CD4-positive, alpha-beta memory T cell (primary cell): ENCODE results near the gene ADGRG2. TPM values are rescaled to one million over a fixed set of nuclear protein-coding genes. Genes with fewer than 3 reads are reported as not detected.

Experiments
- CTCF ChIA-PET: fragments of 350-600 bp; sonication (Branson Sonifier 250); formaldehyde crosslinking; loops from one replicate; lab custom pipeline; 2021; ENCODE audit warnings: inconsistent platforms; ENCODE audit not compliant: partially characterized antibody; lab: Charles Lee
- POLR2A ChIA-PET: fragments of 350-600 bp; sonication (Branson Sonifier 250); formaldehyde crosslinking; loops from one replicate; lab custom pipeline; 2021; ENCODE audit not compliant: partially characterized antibody; lab: Charles Lee
- DNase-seq, 5 donors: peaks; one replicate each; pipeline versions ENCODE4 v3.0.0 to v3.0.0-alpha.2; 2020 to 2022; ENCODE audit warnings: mixed read lengths in 1 of 5
- H3K27ac ChIP-seq: one replicate; pipeline ENCODE4 v1.7.0; 2013; ENCODE audit warnings: low read depth, low read length
- H3K27me3 ChIP-seq: 2 replicates; pipeline ENCODE4 v1.7.0; 2013; ENCODE audit warnings: mild to moderate bottlenecking, low read length, moderate library complexity; ENCODE audit not compliant: insufficient read depth
- H3K36me3 ChIP-seq: 2 replicates; pipeline ENCODE4 v1.7.0; 2013; ENCODE audit warnings: mild to moderate bottlenecking, low read length, moderate library complexity; ENCODE audit not compliant: insufficient read depth
- H3K4me1 ChIP-seq: 2 replicates; pipeline ENCODE4 v1.7.0; 2013; ENCODE audit warnings: mild to moderate bottlenecking, low read length, moderate library complexity; ENCODE audit not compliant: insufficient read depth
- H3K4me3 ChIP-seq, 2 donors: one replicate each; pipeline ENCODE4 v1.7.0; 2013; ENCODE audit warnings: low read length in 2 of 2, mild to moderate bottlenecking in 1 of 2
- H3K9me3 ChIP-seq, 2 donors: one replicate each; pipeline ENCODE4 v1.7.0; 2013; ENCODE audit warnings: low read length in 2 of 2, control low read depth in 1 of 2; ENCODE audit not compliant: control insufficient read depth in 1 of 2
- H3K27ac Mint-ChIP-seq, 7 donors: one replicate each; pipeline ENCODE4 v1.8.0; 2020 to 2021; ENCODE audit warnings: mixed read lengths in 7 of 7, mild to moderate bottlenecking in 6 of 7, inconsistent platforms in 3 of 7, moderate library complexity in 3 of 7
- H3K27me3 Mint-ChIP-seq, 2 donors: one replicate each; pipeline ENCODE4 v1.8.0; 2020 to 2021; ENCODE audit warnings: mixed read lengths in 2 of 2
- H3K36me3 Mint-ChIP-seq, 2 donors: one replicate each; pipeline ENCODE4 v1.8.0; 2020 to 2021; ENCODE audit warnings: mixed read lengths in 2 of 2, inconsistent platforms in 1 of 2, mild to moderate bottlenecking in 1 of 2
- H3K4me1 Mint-ChIP-seq, 4 donors: one replicate each; pipeline ENCODE4 v1.8.0; 2020 to 2021; ENCODE audit warnings: mixed read lengths in 4 of 4, mild to moderate bottlenecking in 1 of 4
- H3K4me3 Mint-ChIP-seq, 8 donors: one replicate each; pipeline ENCODE4 v1.8.0; 2020 to 2021; ENCODE audit warnings: mixed read lengths in 8 of 8, mild to moderate bottlenecking in 7 of 8, moderate library complexity in 6 of 8, inconsistent platforms in 3 of 8
- H3K9me3 Mint-ChIP-seq, 8 donors: one replicate each; pipeline ENCODE4 v1.8.0; 2020 to 2021; ENCODE audit warnings: mixed read lengths in 8 of 8, mild to moderate bottlenecking in 5 of 8, inconsistent platforms in 3 of 8, moderate library complexity in 1 of 8
- intact Hi-C: fragments of 100-400 bp; cut with micrococcal nuclease; formaldehyde crosslinking; loops from one replicate; pipeline ENCODE4 v1.15.1; 2023
- polyA plus RNA-seq, 2 donors: library from polyadenylated mRNA; unstranded; fragments of 300-500 nt; fragmentation: Illumina TruSeq; gene quantifications; one replicate each; pipeline ENCODE4 v1.2.3, GENCODE V29; 2021
- total RNA-seq, 2 experiments: library from RNA; stranded (reverse); gene quantifications; one replicate each; pipeline ENCODE4 v1.2.3, GENCODE V29; 2021

ADGRG2 gene
- total and polyA plus RNA-seq, 4 experiments from 2014 or later: not detected

GRCh38 chrX:18974993-18975392 lies 147.3 kb downstream of the ADGRG2 start:
- CTCF ChIA-PET: no interaction called here

GRCh38 chrX:18973527-18974192 lies 148.6 kb downstream of the ADGRG2 start:
- CTCF ChIA-PET: no interaction called here
- H3K27ac Mint-ChIP-seq: no peak overlapping the region
- peaks cover 0 to 4% (median 0%) of the 10 kb centered on the region in 8 donors for H3K9me3 Mint-ChIP-seq
- no peak overlapping the region for H3K4me3 Mint-ChIP-seq
- POLR2A ChIA-PET: no interaction called here
- intact Hi-C loops: no loop called here
- no peaks in the 10 kb centered on the region for H3K36me3 ChIP-seq
- H3K27ac ChIP-seq: no peak overlapping the region
- H3K9me3 ChIP-seq: no peaks in the 10 kb centered on the region
- DNase-seq: no peak
- no peaks in the 10 kb centered on the region for H3K27me3 ChIP-seq
- H3K4me1 ChIP-seq: no peaks in the 10 kb centered on the region
- H3K4me1 Mint-ChIP-seq: peaks cover 0 to 8% (median 5%) of the 10 kb centered on the region in 4 donors
- H3K4me3 ChIP-seq: no peak overlapping the region
- peaks cover 3 to 4% of the 10 kb centered on the region in 2 donors for H3K36me3 Mint-ChIP-seq
- no peaks in the 10 kb centered on the region for H3K27me3 Mint-ChIP-seq

More at GRCh38 chrX:18974993-18975392, 147.3 kb downstream of the ADGRG2 start:
- DNase-seq: no peak
- Histone ChIP-seq H3K4me3 (no peak overlapping the region), H3K4me1 (no peaks in the 10 kb centered on the region), H3K27ac (no peak overlapping the region), H3K36me3 (no peaks in the 10 kb centered on the region), H3K27me3 (no peaks in the 10 kb centered on the region), H3K9me3 (no peaks in the 10 kb centered on the region)
- intact Hi-C loops: no loop called here
- Mint-ChIP-seq H3K36me3 (peaks cover 3 to 4% of the 10 kb centered on the region in 2 donors), H3K9me3 (peaks cover 0 to 4% (median 0%) of the 10 kb centered on the region in 8 donors), H3K27me3 (no peaks in the 10 kb centered on the region), H3K4me3 (no peak overlapping the region), H3K27ac (no peak overlapping the region), H3K4me1 (peaks cover 0 to 8% (median 5%) of the 10 kb centered on the region in 4 donors)
- POLR2A ChIA-PET: no interaction called here

- Mint-ChIP-seq H3K27me3 (no peaks in the 10 kb centered on the region), H3K27ac (no peak overlapping the region), H3K4me3 (no peak overlapping the region), H3K4me1 (peaks cover 0 to 8% (median 7%) of the 10 kb centered on the region in 4 donors), H3K36me3 (peaks cover 3 to 4% of the 10 kb centered on the region in 2 donors), H3K9me3 (peaks cover 0 to 4% (median 0%) of the 10 kb centered on the region in 8 donors)
- Histone ChIP-seq H3K4me3 (no peak overlapping the region), H3K27me3 (no peaks in the 10 kb centered on the region), H3K36me3 (no peaks in the 10 kb centered on the region), H3K27ac (no peak overlapping the region), H3K4me1 (no peaks in the 10 kb centered on the region), H3K9me3 (no peaks in the 10 kb centered on the region)
- POLR2A ChIA-PET: no interaction called here
- intact Hi-C loops: no loop called here
- no peak for DNase-seq
- CTCF ChIA-PET: interaction anchor here (0.6 kb wide), 1 partner anchor 34 kb away, joined by 3 read pairs; no protein-coding TSS in a partner anchor
These were observed 150.8 kb downstream of the ADGRG2 start for GRCh38 chrX:18971506-18971905.

GRCh38 chrX:18970465-18970864 lies 151.8 kb downstream of the ADGRG2 start:
- DNase-seq: no peak
- peaks cover 0 to 8% (median 5%) of the 10 kb centered on the region in 4 donors for H3K4me1 Mint-ChIP-seq
- Histone ChIP-seq H3K36me3 (no peaks in the 10 kb centered on the region), H3K4me1 (no peaks in the 10 kb centered on the region), H3K27me3 (no peaks in the 10 kb centered on the region), H3K4me3 (no peak overlapping the region), H3K9me3 (no peaks in the 10 kb centered on the region), H3K27ac (no peak overlapping the region)
- ChIA-PET POLR2A (no interaction called here), CTCF (no interaction called here)
- H3K27ac Mint-ChIP-seq: no peak overlapping the region
- no peaks in the 10 kb centered on the region for H3K27me3 Mint-ChIP-seq
- H3K36me3 Mint-ChIP-seq: peaks cover 1% of the 10 kb centered on the region in 2 donors
- intact Hi-C loops: no loop called here
- no peak overlapping the region for H3K4me3 Mint-ChIP-seq
- H3K9me3 Mint-ChIP-seq: peaks cover 0 to 4% (median 0%) of the 10 kb centered on the region in 8 donors

GRCh38 chrX:18966624-18967023 lies 155.6 kb downstream of the ADGRG2 start:
- POLR2A ChIA-PET: no interaction called here

GRCh38 chrX:18964901-18965300 lies 157.4 kb downstream of the ADGRG2 start:
- H3K9me3 ChIP-seq: no peaks in the 10 kb centered on the region
- Mint-ChIP-seq H3K4me1 (peaks cover 13 to 27% (median 20%) of the 10 kb centered on the region in 4 donors), H3K27me3 (no peaks in the 10 kb centered on the region), H3K9me3 (no peaks in the 10 kb centered on the region), H3K27ac (no peak overlapping the region), H3K4me3 (no peak overlapping the region), H3K36me3 (no peaks in the 10 kb centered on the region)
- no peak for DNase-seq
- intact Hi-C loops: no loop called here
- H3K27ac ChIP-seq: no peak overlapping the region
- no peaks in the 10 kb centered on the region for H3K4me1 ChIP-seq
- POLR2A ChIA-PET: no interaction called here
- CTCF ChIA-PET: no interaction called here
- no peaks in the 10 kb centered on the region for H3K36me3 ChIP-seq
- no peak overlapping the region for H3K4me3 ChIP-seq
- no peaks in the 10 kb centered on the region for H3K27me3 ChIP-seq

More at GRCh38 chrX:18966624-18967023, 155.6 kb downstream of the ADGRG2 start:
- Mint-ChIP-seq H3K27ac (peak overlapping the region in 1 of 7 donors; percentile 3), H3K36me3 (no peaks in the 10 kb centered on the region), H3K4me1 (peaks cover 8 to 17% (median 13%) of the 10 kb centered on the region in 4 donors), H3K27me3 (no peaks in the 10 kb centered on the region), H3K9me3 (peaks cover 0 to 4% (median 0%) of the 10 kb centered on the region in 8 donors), H3K4me3 (no peak overlapping the region)
- H3K4me1 ChIP-seq: no peaks in the 10 kb centered on the region
- no peak overlapping the region for H3K27ac ChIP-seq
- no peak overlapping the region for H3K4me3 ChIP-seq
- intact Hi-C loops: no loop called here
- no peaks in the 10 kb centered on the region for H3K27me3 ChIP-seq
- no peaks in the 10 kb centered on the region for H3K36me3 ChIP-seq
- no peak for DNase-seq
- H3K9me3 ChIP-seq: no peaks in the 10 kb centered on the region
- CTCF ChIA-PET: no interaction called here

- ChIA-PET CTCF (no interaction called here), POLR2A (no interaction called here)
- no peaks in the 10 kb centered on the region for H3K27me3 ChIP-seq
- Mint-ChIP-seq H3K4me3 (no peak overlapping the region), H3K27me3 (no peaks in the 10 kb centered on the region), H3K27ac (no peak overlapping the region), H3K4me1 (peaks cover 16 to 27% (median 22%) of the 10 kb centered on the region in 4 donors), H3K36me3 (no peaks in the 10 kb centered on the region), H3K9me3 (no peaks in the 10 kb centered on the region)
- H3K9me3 ChIP-seq: no peaks in the 10 kb centered on the region
- no peak for DNase-seq
- intact Hi-C loops: no loop called here
- H3K4me3 ChIP-seq: no peak overlapping the region
- H3K4me1 ChIP-seq: no peaks in the 10 kb centered on the region
- no peaks in the 10 kb centered on the region for H3K36me3 ChIP-seq
- H3K27ac ChIP-seq: no peak overlapping the region
These were observed 158.2 kb downstream of the ADGRG2 start for GRCh38 chrX:18964026-18964425.
